DMS114 treated with DMSO at 0.1 percent for 48 hours (cell line): ENCODE data around the gene ANO4.
"Not testable (repeated sequence)": the region's sequence is repeated elsewhere in the genome, so short reads cannot be mapped to it uniquely, and the experiment has no call there.

Experiments used
- DNase-seq: peaks from one replicate; lab custom pipeline; 2025; ENCODE audit not compliant: unreplicated experiment; lab: John Stamatoyannopoulos, UW

ANO4 gene

DNA sequence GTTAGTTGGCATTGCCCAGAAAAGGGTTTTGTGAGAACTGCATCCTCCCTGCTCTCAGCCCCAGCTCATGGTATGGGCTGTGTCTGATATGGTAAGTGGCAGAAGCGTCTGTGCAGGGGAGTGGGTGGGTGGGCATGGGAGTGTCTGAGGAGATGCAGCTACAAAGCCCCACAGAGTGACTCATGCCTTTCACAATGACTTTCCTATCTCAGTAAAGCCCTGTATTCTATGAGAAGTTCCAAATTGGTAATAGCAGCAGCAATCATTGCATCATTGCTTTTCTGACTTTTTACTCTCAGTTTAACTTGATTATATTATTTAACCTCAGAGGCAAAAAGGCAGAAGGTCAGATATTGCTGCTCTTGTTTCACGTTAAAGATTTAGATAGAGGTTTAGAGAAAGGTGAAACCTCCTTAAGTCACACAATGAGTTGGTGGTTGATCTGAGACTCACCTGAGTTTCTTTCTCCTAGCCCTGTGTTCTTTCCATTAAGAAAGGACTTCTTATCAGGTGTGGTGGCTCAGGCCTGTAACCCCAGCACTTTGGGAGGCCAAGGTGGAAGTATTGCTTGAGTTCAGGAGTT lies 243.8 kb downstream of the ANO4 start:
- no peak for DNase-seq

DNA sequence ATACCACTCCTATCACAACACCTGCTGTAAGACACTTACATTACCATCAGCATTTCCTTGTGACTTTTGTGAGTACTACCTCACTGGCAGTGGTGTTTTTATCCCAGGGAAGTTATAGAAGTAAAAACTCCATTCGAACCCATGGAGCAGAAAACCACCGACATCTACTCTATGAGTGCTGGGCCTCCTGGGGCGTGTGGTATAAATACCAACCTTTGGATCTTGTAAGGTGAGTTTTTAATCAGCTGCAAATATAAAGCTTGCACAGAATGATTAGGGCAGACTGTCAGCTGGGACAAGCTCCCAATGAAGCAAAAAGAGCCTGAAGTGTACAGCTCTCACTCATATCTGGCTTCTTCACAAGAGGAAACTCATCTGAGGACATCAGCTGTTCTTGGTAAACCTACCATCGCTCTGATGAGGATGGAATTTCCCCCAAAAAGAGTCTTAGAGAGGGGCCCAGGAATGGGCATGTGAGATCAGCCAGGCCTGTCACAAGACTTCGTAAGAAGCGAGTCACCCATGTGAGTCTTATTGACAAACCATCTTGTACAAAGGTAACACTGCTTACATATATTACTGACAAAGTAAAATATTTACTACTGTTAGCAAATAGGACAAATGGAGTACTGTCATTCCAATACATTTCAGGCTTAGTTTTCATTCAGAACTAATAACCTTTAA lies 245.4 kb downstream of the ANO4 start:
- DNase-seq = no peak

GRCh38 chr12:101040936-101041335 lies 246.4 kb downstream of the ANO4 start:
- DNase-seq = no peak

DNA sequence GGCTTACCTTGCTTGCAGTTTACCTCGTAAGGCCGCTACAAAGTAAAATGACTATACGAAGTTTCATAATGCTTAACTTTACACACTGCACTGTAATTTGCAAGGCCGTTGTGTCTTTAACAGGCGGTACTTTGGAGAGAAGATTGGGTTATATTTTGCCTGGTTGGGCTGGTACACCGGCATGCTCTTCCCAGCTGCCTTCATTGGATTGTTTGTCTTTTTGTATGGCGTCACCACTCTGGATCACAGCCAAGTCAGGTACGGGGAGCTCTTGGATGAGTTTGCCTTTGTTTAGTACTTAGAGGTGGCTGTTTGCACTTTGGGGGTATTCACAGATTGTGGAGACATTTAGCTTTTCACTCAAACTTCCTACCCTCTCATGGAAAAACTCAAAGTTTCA lies 247.6 kb downstream of the ANO4 start:
- no peak for DNase-seq

DNA sequence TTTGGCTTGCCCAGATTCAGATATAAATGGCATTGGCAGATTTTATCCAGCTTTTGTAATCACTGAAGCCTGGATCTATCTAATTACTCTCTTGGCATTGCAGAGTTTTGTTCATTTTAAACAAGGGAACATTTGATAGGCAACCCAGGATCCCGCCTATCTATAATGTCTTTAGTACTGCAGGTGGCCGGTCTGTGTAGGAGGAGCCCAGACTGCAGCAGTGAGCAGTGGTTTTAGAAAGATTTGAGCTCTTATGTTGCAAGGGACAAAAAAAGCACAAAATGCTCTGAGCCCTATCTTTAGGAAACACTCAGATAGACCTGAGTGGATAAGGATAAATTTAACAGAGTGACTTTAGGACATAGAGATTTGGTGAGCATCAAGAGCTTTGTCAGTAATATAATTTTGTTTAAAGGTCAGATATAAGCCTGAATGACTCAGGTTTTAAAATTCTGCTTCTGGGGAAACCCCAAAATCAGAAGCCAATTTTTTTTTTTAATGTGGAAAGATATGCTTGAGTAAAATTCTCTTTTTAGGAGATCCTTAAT lies 250.0 kb downstream of the ANO4 start:
- DNase-seq = no peak

- no peak for DNase-seq
Observed at GRCh38 chr12:101045486-101046464, 251.2 kb downstream of the ANO4 start.

DNA sequence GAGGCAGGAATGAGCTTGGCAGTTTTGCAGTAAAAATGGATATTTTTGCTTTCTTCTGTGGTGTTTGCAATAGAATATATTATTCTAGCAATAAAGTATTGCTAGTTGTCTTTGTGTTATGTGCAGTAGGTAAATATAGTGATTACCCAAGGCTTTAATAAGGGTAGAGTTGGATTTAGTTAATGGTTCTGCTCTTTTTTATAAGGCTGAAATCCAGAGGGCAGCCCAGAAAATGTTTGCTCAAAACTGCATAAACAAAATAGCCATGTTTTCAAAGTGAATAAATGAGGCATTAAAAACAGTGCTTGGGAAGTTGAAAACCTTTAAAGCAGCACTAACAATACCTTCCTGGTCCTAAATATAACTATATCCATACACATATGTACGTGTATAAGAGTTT lies 253.1 kb downstream of the ANO4 start:
- no peak for DNase-seq

- no peak for DNase-seq
Observed at GRCh38 chr12:101050631-101051030, 256.1 kb downstream of the ANO4 start.

GRCh38 chr12:101051151-101051550 lies 256.6 kb downstream of the ANO4 start:
- DNase-seq = no peak

DNA sequence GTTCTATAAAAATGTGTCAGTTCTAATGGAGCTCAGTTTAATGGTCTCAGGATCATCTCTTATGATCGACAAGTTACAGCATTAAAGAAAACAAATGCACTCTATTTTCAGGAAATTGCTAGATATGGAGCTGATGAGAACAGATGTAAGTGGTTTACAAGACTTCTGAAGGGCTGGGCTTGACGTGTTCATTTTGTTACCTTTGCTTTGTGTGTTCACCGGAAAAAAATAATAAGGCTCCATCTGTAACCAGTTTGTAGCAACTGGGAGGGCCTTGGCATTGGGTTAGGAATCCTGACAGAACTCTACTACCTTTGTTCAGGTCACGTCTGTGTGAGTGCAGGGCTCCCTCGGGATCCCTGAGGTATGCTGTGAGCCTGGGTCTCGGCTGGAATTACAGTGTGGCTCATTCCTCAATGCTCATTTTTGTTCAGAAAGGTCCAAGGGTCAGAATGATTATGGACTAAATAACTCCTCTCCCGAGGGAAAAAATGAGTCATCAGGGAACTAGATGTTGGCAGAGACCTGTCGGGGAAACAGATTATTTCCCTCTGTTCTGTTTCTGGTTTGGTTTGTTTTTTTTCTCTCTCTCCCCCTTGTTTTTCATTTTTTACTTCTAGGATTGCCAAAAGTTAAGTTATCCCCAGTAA lies 257.4 kb downstream of the ANO4 start:
- DNase-seq = no peak

DNA sequence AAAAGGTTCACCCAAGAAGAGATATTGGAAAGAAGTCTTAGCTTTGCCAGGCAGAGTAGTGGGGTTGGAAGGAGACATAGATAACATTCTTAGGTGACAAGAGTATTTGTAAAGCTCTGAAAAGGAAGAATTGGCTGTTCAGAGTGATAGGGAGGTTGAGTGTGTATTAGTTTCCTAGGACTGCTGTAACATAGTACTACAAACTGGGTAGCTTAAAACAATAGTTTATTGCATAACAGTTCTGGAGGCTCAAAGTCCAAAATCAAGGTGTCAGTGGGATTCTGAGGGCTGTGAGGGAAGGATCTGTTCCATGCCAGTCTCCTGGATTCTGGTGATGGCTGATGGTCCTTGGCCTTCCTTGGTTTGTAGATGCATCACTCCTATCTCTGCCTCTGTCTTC lies 258.6 kb downstream of the ANO4 start:
- DNase-seq = no peak

DNA sequence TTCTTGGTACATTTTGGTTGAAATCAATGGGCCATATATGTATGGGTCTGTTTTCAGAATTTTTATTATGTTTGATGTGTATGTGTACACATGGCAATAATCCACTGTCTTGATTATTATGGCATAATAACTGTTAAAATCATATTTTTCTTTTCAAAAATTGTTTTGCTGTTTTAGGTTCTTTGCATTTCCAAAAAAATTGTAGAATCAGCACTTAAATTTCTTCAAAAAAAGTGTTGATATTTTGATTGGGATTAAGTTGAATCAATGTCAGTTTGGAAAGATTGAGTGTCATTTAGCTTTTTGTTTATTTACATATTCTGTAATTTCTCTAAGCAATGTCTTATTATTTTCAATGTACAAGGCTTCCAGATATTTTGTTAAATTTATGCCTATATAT lies 261.4 kb downstream of the ANO4 start:
- DNase-seq = no peak

GRCh38 chr12:101062508-101062907 lies 267.9 kb downstream of the ANO4 start:
- DNase-seq = not testable (repeated sequence)

GRCh38 chr12:101064721-101065120 lies 270.1 kb downstream of the ANO4 start:
- DNase-seq = no peak

GRCh38 chr12:101066489-101066888 lies 271.9 kb downstream of the ANO4 start:
- DNase-seq = no peak

DNA sequence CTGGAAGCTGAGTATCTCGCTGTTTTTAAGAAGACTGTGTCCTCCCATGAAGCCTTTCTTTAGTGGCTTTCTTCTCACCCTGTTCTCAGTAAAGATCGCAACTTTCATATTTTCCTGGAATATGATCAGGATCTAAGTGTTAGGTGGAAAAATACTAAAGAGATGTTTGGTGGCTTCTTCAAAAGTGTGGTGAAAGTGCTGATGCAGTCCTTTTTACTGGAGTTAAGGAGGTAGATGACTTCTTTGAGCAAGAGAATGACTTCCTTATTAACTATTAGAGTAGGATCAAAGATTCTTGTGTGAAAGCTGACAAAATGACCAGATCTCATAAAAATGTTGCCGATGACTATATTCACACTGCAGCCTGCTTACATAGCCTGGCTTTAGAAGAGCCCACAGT lies 273.8 kb downstream of the ANO4 start:
- no peak for DNase-seq

- DNase-seq = no peak
Observed at GRCh38 chr12:101068836-101069235, 274.3 kb downstream of the ANO4 start.

- no peak for DNase-seq
Observed at GRCh38 chr12:101074940-101075680, 280.5 kb downstream of the ANO4 start.

GRCh38 chr12:101076921-101077320 lies 282.3 kb downstream of the ANO4 start:
- no peak for DNase-seq

- no peak for DNase-seq
Observed at GRCh38 chr12:101077791-101078528, 283.4 kb downstream of the ANO4 start.
